ENCODE results near the gene OXER1. TPM values are rescaled to one million over a fixed set of nuclear protein-coding genes. Genes with fewer than 3 reads are reported as not detected.

Gene OXER1
- total and polyA plus RNA-seq, 2 of the 13 experiments (the other 11 are each of a cell fraction or from before 2014, with no cell fraction given) = 8.0 to 9.0 TPM

DNA sequence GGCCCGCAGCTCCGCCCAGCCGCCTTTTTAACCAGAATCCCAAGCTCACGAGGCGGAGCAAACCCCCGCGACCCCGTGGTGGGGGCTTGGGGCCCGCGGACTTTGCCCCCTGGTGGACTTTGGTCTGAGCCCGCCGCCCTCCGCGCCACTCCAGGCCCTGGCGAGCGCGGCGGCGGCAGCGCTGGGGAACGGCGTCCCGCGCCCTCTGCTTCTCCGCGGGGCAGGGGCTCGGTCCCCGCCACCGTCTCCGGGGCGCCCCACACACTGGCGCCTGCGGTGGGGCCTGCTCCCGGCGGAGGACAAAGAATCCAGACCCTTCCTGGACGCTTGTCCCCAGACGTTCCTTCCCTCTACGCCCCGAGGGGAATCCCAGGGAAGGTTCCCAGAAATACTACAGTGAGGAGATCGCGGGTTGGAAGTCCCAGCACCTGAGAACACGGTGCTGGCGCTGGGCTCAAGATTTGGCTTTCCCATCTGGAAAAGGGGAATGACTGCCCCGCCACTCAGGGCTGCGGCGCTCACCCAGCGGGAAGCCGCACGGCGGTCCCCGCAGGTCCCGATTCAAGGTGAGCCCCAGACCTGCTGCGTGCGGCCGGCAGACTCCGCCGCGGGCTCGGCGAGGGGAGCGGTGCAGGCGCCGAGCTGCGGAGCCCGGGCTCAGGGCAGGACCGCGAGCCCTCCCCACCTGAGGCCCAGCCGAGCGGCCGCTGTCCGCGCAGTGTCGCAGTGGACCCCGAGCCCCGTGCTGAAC, 28.8 kb upstream of the OXER1 start, which contains the start of gene HAAO (continued):
- no peak; the same call in none of the 2 replicates for TF ChIP-seq ZNF841 (CRISPR knock-in tag; IDR thresholded peaks at IDR 0.05; ENCODE audit: borderline replicate concordance)
- peak; percentile 88; the same call in 1 of the 2 replicates for TF ChIP-seq ZNF101 (CRISPR knock-in tag; IDR thresholded peaks at IDR 0.05; ENCODE audit: borderline replicate concordance, low read depth)
- TF ChIP-seq YEATS4 (CRISPR knock-in tag; IDR thresholded peaks at IDR 0.05; ENCODE audit: borderline replicate concordance) = peak; percentile 100
- TF ChIP-seq IRF2 (CRISPR knock-in tag; IDR thresholded peaks at IDR 0.05) = peak; percentile 96
- TF ChIP-seq SCMH1 (CRISPR knock-in tag; IDR thresholded peaks at IDR 0.05; ENCODE audit: borderline replicate concordance) = no peak
- peak; percentile 88 for TF ChIP-seq ZKSCAN8 (CRISPR knock-in tag; IDR thresholded peaks at IDR 0.05; ENCODE audit: borderline replicate concordance)
- peak; percentile 94 for TF ChIP-seq ISL2 (CRISPR knock-in tag; IDR thresholded peaks at IDR 0.05)
- TF ChIP-seq ZNF616 (CRISPR knock-in tag; IDR thresholded peaks at IDR 0.05; ENCODE audit: low read depth) = peak; percentile 97
- peak; percentile 99 for TF ChIP-seq ZNF746 (CRISPR knock-in tag; IDR thresholded peaks at IDR 0.05)
- peak; percentile 98 for TF ChIP-seq NFKB2 (CRISPR knock-in tag; IDR thresholded peaks at IDR 0.05; ENCODE audit: borderline replicate concordance)
- peak; percentile 91 for TF ChIP-seq ZNF792 (CRISPR knock-in tag; IDR thresholded peaks at IDR 0.05)
- TF ChIP-seq ZBTB8A (CRISPR knock-in tag; IDR thresholded peaks at IDR 0.05; ENCODE audit: borderline replicate concordance, low read depth) = peak; percentile 61; the same call in 1 of the 2 replicates
- peak; percentile 86 for TF ChIP-seq MIER2 (CRISPR knock-in tag; IDR thresholded peaks at IDR 0.05)
- no peak for TF ChIP-seq SP1 (IDR thresholded peaks at IDR 0.05)
- TF ChIP-seq SP1 (CRISPR knock-in tag; IDR thresholded peaks at IDR 0.05) = peak; percentile 86
- TF ChIP-seq MYC (CRISPR knock-in tag; IDR thresholded peaks at IDR 0.05; ENCODE audit: borderline replicate concordance) = peak; percentile 97
- TF ChIP-seq ZNF292 (CRISPR knock-in tag; IDR thresholded peaks at IDR 0.05; ENCODE audit: borderline replicate concordance, low read depth) = no peak; the same call in none of the 2 replicates
- no peak for TF ChIP-seq NFE2 (CRISPR knock-in tag; IDR thresholded peaks at IDR 0.05)
- TF ChIP-seq CBX5 (CRISPR knock-in tag; IDR thresholded peaks at IDR 0.05; ENCODE audit: borderline replicate concordance) = peak; percentile 90; the same call in 1 of the 2 replicates
- peak; percentile 98 for TF ChIP-seq HOXA3 (CRISPR knock-in tag; IDR thresholded peaks at IDR 0.05)
- TF ChIP-seq TBX3 (IDR thresholded peaks at IDR 0.05; ENCODE audit: borderline replicate concordance) = 0 out of 2 replicates have a peak, but pooled peaks have one; percentile 21
- no peak for TF ChIP-seq ZNF577 (CRISPR knock-in tag; IDR thresholded peaks at IDR 0.05; ENCODE audit: borderline replicate concordance, low read depth)
- TF ChIP-seq SALL2 (CRISPR knock-in tag; IDR thresholded peaks at IDR 0.05) = peak; percentile 97
- TF ChIP-seq, protein P1, sequence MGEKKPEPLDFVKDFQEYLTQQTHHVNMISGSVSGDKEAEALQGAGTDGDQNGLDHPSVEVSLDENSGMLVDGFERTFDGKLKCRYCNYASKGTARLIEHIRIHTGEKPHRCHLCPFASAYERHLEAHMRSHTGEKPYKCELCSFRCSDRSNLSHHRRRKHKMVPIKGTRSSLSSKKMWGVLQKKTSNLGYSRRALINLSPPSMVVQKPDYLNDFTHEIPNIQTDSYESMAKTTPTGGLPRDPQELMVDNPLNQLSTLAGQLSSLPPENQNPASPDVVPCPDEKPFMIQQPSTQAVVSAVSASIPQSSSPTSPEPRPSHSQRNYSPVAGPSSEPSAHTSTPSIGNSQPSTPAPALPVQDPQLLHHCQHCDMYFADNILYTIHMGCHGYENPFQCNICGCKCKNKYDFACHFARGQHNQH (CRISPR knock-in tag; IDR thresholded peaks at IDR 0.05) = peak; percentile 97
- no peak for TF ChIP-seq ZNF512 (CRISPR knock-in tag; IDR thresholded peaks at IDR 0.05)
- TF ChIP-seq, protein P2, sequence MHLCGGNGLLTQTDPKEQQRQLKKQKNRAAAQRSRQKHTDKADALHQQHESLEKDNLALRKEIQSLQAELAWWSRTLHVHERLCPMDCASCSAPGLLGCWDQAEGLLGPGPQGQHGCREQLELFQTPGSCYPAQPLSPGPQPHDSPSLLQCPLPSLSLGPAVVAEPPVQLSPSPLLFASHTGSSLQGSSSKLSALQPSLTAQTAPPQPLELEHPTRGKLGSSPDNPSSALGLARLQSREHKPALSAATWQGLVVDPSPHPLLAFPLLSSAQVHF (CRISPR knock-in tag; IDR thresholded peaks at IDR 0.05) = peak; percentile 96
- peak; percentile 96 for TF ChIP-seq SKI (IDR thresholded peaks at IDR 0.05; ENCODE audit: partially characterized antibody)
